ENCODE data around the gene AMER3. TPM values are rescaled to one million over a fixed set of nuclear protein-coding genes. Genes with fewer than 3 reads are reported as not detected.

AMER3 gene
- total and polyA plus RNA-seq, 3 donors from 2014 or later, result 0.99 to 3.5 (median 3.0) TPM

GRCh38 chr2:130740671-130741070 is 14.7 kb upstream of the AMER3 start:
- Histone ChIP-seq H3K4me3 (no peak overlapping the region), H3K36me3 (ENCODE audit: low read depth, missing control alignments) (no peaks in the 10 kb centered on the region), H3K27me3 (no peaks in the 10 kb centered on the region), H3K9me3 (no peaks in the 10 kb centered on the region), H3K27ac (no peak overlapping the region), H3K4me1 (no peaks in the 10 kb centered on the region)
- intact Hi-C loops (cut with DNase I; ENCODE audit: low total_unique reads), result no loop called here
- 34 to 44% methylated on average over 12 of the region's 12 CpGs for WGBS, 2 donors
- TF ChIP-seq CTCF (IDR thresholded peaks at IDR 0.05), result no peak
- TF ChIP-seq POLR2A (IDR thresholded peaks at IDR 0.05), result no peak
- no peak for DNase-seq

- DNase-seq, result no peak
- WGBS, 2 donors, result 82 to 93% methylated on average over 5 to 8 of the region's 8 CpGs
- intact Hi-C loops (cut with DNase I; ENCODE audit: low total_unique reads), result no loop called here
- no peaks in the 10 kb centered on the region for H3K9me3 ChIP-seq
- TF ChIP-seq CTCF (IDR thresholded peaks at IDR 0.05), result no peak
- H3K27ac ChIP-seq, result no peak overlapping the region
- H3K27me3 ChIP-seq, result no peaks in the 10 kb centered on the region
- no peaks in the 10 kb centered on the region for H3K4me1 ChIP-seq
- H3K4me3 ChIP-seq, result no peak overlapping the region
- H3K36me3 ChIP-seq (ENCODE audit: low read depth, missing control alignments), result no peaks in the 10 kb centered on the region
Measured at GRCh38 chr2:130743278-130743677, 12.1 kb upstream of the AMER3 start.

- no peaks in the 10 kb centered on the region for H3K27me3 ChIP-seq
- intact Hi-C loops (cut with DNase I; ENCODE audit: low total_unique reads), result no loop called here
- no peak for DNase-seq
- no peaks in the 10 kb centered on the region for H3K4me1 ChIP-seq
- H3K4me3 ChIP-seq, result no peak overlapping the region
- H3K36me3 ChIP-seq (ENCODE audit: low read depth, missing control alignments), result no peaks in the 10 kb centered on the region
- no peak overlapping the region for H3K27ac ChIP-seq
- TF ChIP-seq POLR2A (IDR thresholded peaks at IDR 0.05) (no peak), CTCF (IDR thresholded peaks at IDR 0.05) (no peak)
- WGBS, 2 donors, result 40 to 52% methylated on average over 11 to 20 of the region's 20 CpGs
- no peaks in the 10 kb centered on the region for H3K9me3 ChIP-seq
Measured at GRCh38 chr2:130744287-130745117, 10.8 kb upstream of the AMER3 start.

DNA sequence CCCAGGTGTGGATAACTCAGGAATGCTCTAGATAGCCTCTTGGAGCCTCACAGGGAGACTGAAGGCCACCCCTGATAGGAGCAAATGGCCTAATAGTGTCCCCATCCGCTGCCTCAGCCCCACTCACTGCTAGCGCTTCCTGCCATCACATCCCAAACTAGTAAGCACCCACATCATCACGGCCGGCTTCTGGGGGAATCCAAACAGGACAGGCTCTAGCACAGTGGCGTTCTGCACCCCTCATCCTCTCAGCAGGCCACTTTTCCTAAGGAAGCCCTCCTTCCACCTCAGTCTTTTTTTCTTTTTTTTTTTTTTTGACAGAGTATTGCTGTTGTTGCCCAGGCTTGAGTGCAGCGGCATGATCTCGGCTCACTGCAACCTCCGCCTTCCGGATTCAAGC is 6.3 kb upstream of the AMER3 start:
- 82 to 93% methylated on average over 9 of the region's 9 CpGs for WGBS, 2 donors
- intact Hi-C loops (cut with DNase I; ENCODE audit: low total_unique reads), result no loop called here
- Histone ChIP-seq H3K27ac (no peak overlapping the region), H3K4me3 (no peak overlapping the region), H3K27me3 (no peaks in the 10 kb centered on the region), H3K4me1 (no peaks in the 10 kb centered on the region), H3K9me3 (no peaks in the 10 kb centered on the region), H3K36me3 (ENCODE audit: low read depth, missing control alignments) (no peaks in the 10 kb centered on the region)
- DNase-seq, result no peak
- TF ChIP-seq POLR2A (IDR thresholded peaks at IDR 0.05), result no peak
- TF ChIP-seq CTCF (IDR thresholded peaks at IDR 0.05), result no peak

DNA sequence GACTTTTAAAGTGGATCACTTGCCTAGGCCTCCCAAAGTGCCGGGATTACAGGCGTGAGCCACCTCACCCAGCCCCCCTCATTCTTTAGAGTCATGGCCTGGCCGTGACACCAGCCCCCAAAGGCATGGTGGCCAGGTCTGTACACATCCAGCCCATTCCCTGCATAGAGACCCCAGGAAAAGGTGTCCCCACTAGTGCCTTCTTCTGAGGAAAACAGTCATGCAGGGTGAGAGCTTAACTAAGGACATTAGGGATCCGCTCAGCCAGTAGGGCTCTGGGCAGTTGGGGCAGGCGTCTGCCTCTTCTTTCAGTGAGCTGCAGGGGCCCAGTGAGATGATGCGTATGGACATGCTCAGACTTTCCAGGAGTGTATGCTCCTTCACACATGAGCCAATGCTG is 5.7 kb upstream of the AMER3 start:
- no peaks in the 10 kb centered on the region for H3K27me3 ChIP-seq
- no peaks in the 10 kb centered on the region for H3K36me3 ChIP-seq (ENCODE audit: low read depth, missing control alignments)
- no peaks in the 10 kb centered on the region for H3K4me1 ChIP-seq
- TF ChIP-seq POLR2A (IDR thresholded peaks at IDR 0.05) (no peak), CTCF (IDR thresholded peaks at IDR 0.05) (no peak)
- no peak overlapping the region for H3K27ac ChIP-seq
- WGBS, 2 donors, result 75 to 87% methylated on average over 6 of the region's 6 CpGs
- DNase-seq, result peak; percentile 0
- no peaks in the 10 kb centered on the region for H3K9me3 ChIP-seq
- intact Hi-C loops (cut with DNase I; ENCODE audit: low total_unique reads), result no loop called here
- H3K4me3 ChIP-seq, result no peak overlapping the region

Measured in testis (tissue), 3 donors.